Gastrocnemius medialis (tissue), 4 donors: ENCODE measurements around the gene PIGS.

Experiments
- CTCF ChIP-seq, 5 experiments: fragments of 450-650 bp in 3 of 5; fragments of 200-600 bp in 2 of 5; sonication (generic) in 2 of 5; IDR thresholded peaks in 4 of 5; conservative IDR thresholded peaks in 1 of 5; 1 replicate in 4 of 5; 2 replicates in 1 of 5; pipeline ENCODE4 v1.5.1; 2016 to 2019; ENCODE audit warnings: antibody characterized with exemption in 5 of 5, mild to moderate bottlenecking in 3 of 5, moderate library complexity in 3 of 5
- POLR2A ChIP-seq, 2 donors: fragments of 450-650 bp; IDR thresholded peaks; one replicate each; pipeline ENCODE4 v1.6.1; 2017; ENCODE audit warnings: antibody characterized with exemption in 2 of 2, mild to moderate bottlenecking in 2 of 2, moderate library complexity in 2 of 2

DNA sequence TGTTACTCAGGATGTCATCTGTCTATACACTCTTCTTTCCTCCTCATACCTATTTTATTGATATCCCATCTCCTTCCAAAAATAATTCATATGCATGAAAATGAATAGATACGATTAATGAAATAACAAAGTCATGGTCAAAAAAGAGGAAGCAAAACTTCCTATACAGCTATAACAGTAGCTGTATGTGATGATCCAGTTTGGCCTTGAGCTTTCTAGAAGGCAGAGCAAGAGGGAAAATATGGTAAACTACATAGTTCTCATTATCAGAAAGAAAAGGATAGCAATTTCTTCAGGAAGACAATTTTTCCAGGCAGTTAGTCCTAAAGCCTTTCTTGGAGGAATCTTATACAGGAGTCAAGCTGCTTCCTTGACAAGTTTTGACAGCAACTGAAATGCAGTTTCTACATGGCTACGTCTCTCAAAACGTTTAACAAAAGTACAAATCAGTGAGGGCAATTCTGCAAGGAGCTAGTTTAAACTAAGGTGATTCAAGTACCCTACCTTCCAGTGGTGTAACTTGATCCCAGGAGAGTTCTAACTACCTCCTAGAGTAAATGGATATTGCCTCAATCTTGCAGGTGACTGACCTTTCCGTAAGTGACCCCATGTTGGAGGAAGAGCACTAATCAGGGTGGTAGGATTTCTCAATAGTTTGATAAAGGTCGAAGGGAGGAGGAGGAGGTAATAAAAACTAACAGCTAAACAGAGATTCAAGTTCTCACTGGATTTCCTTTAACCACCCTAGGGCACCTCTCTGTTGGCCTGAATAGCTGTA is 26.5 kb upstream of the PIGS start:
- no peak for TF ChIP-seq CTCF (IDR thresholded peaks at IDR 0.05 in 4 of 5, conservative IDR thresholded peaks at IDR 0.05 in 1 of 5)
- no peak for TF ChIP-seq POLR2A (IDR thresholded peaks at IDR 0.05)
